HepG2 (cell line): ENCODE measurements around the gene RASL12. TPM values are rescaled to one million over a fixed set of nuclear protein-coding genes. Genes with fewer than 3 reads are reported as not detected.
A peak's percentile ranks its signal among the peaks of the same experiment; 100 is the strongest.

Source experiments
- CHD2 ChIP-seq: IDR thresholded peaks from 2 replicates; pipeline ENCODE4 v1.6.1; 2011; ENCODE audit warnings: low read depth, low read length, improper control_type of control experiment
- FOSL2 ChIP-seq: sonication (generic); formaldehyde crosslinking; IDR thresholded peaks from 2 replicates; pipeline ENCODE4 v1.4.0; 2020; ENCODE audit warnings: missing genetic modification reagents
- HMG20B ChIP-seq: conservative IDR thresholded peaks from 2 replicates; pipeline ENCODE4 v1.6.1; 2016; ENCODE audit warnings: missing genetic modification reagents, missing compliant biosample characterization
- IKZF1 ChIP-seq: fragments of 450-650 bp; IDR thresholded peaks from 2 replicates; pipeline ENCODE4 v1.7.1; 2016
- KMT2A ChIP-seq: sonication (generic); formaldehyde crosslinking; IDR thresholded peaks from 2 replicates; pipeline ENCODE4 v1.4.0; 2020; ENCODE audit warnings: missing genetic modification reagents
- MEF2D ChIP-seq: sonication (generic); formaldehyde crosslinking; IDR thresholded peaks from 2 replicates; pipeline ENCODE4 v1.5.1; 2020; ENCODE audit warnings: mild to moderate bottlenecking, missing genetic modification reagents
- NAIF1 ChIP-seq: sonication (generic); formaldehyde crosslinking; IDR thresholded peaks from 2 replicates; pipeline ENCODE4 v1.5.0; 2020; ENCODE audit warnings: mild to moderate bottlenecking, missing genetic modification reagents, borderline replicate concordance
- NR1H2 ChIP-seq: sonication (generic); formaldehyde crosslinking; IDR thresholded peaks from 2 replicates; pipeline ENCODE4 v1.8.1; 2022; ENCODE audit warnings: low read depth, missing genetic modification reagents, borderline replicate concordance
- PTBP1 ChIP-seq: fragments of 200-400 bp; formaldehyde crosslinking; IDR thresholded peaks from 2 replicates; pipeline ENCODE4 v1.6.1; 2018; ENCODE audit warnings: low read length, low read depth; ENCODE audit not compliant: poor library complexity, severe bottlenecking
- RCOR2 ChIP-seq: IDR thresholded peaks from 2 replicates; pipeline ENCODE4 v1.6.1; 2016; ENCODE audit warnings: missing biosample characterization, missing genetic modification reagents
- TCF7 ChIP-seq: sonication (generic); IDR thresholded peaks from 2 replicates; pipeline ENCODE4 v1.6.1; 2016; ENCODE audit warnings: antibody characterized with exemption, low read depth
- TCF7L2 ChIP-seq: IDR thresholded peaks from 2 replicates; pipeline ENCODE4 v1.6.1; 2011; ENCODE audit warnings: mild to moderate bottlenecking, low read depth, low read length, moderate library complexity
- TFAP4 ChIP-seq: sonication (generic); IDR thresholded peaks from 2 replicates; pipeline ENCODE4 v1.6.1; 2016; ENCODE audit warnings: low read depth, borderline replicate concordance
- ZBTB3 ChIP-seq: sonication (generic); formaldehyde crosslinking; IDR thresholded peaks from 2 replicates; pipeline ENCODE4 v1.4.0; 2020; ENCODE audit warnings: low read depth, mild to moderate bottlenecking, moderate library complexity, missing genetic modification reagents, borderline replicate concordance
- ZBTB42 ChIP-seq: sonication (generic); formaldehyde crosslinking; IDR thresholded peaks from 2 replicates; pipeline ENCODE4 v1.5.0; 2020; ENCODE audit warnings: mild to moderate bottlenecking, missing genetic modification reagents
- ZFP62 ChIP-seq: sonication (generic); formaldehyde crosslinking; IDR thresholded peaks from 2 replicates; pipeline ENCODE4 v1.4.0; 2020; ENCODE audit warnings: missing genetic modification reagents
- ZNF143 ChIP-seq: sonication (generic); formaldehyde crosslinking; IDR thresholded peaks from 2 replicates; pipeline ENCODE4 v1.4.0; 2020; ENCODE audit warnings: missing genetic modification reagents
- ZNF263 ChIP-seq: sonication (generic); formaldehyde crosslinking; IDR thresholded peaks from 2 replicates; pipeline ENCODE4 v1.4.0; 2020; ENCODE audit warnings: missing genetic modification reagents
- ZNF292 ChIP-seq: sonication (generic); formaldehyde crosslinking; IDR thresholded peaks from 2 replicates; pipeline ENCODE4 v1.8.1; 2022; ENCODE audit warnings: mild to moderate bottlenecking, low read depth, missing genetic modification reagents, borderline replicate concordance
- ZNF354B ChIP-seq: sonication (generic); formaldehyde crosslinking; IDR thresholded peaks from 2 replicates; pipeline ENCODE4 v1.8.0; 2022; ENCODE audit warnings: mild to moderate bottlenecking, missing genetic modification reagents
- ZNF562 ChIP-seq: sonication (generic); formaldehyde crosslinking; IDR thresholded peaks from 2 replicates; pipeline ENCODE4 v1.8.0; 2022; ENCODE audit warnings: missing genetic modification reagents, borderline replicate concordance
- ZNF615 ChIP-seq: sonication (generic); formaldehyde crosslinking; IDR thresholded peaks from 2 replicates; pipeline ENCODE4 v1.5.0; 2020; ENCODE audit warnings: mild to moderate bottlenecking, missing genetic modification reagents, borderline replicate concordance
- ZNF761 ChIP-seq: sonication (generic); formaldehyde crosslinking; conservative IDR thresholded peaks from 2 replicates; pipeline ENCODE4 v1.4.0; 2020; ENCODE audit warnings: mild to moderate bottlenecking, missing genetic modification reagents
- ZNF770 ChIP-seq: sonication (generic); formaldehyde crosslinking; IDR thresholded peaks from 2 replicates; pipeline ENCODE4 v1.5.0; 2020; ENCODE audit warnings: mild to moderate bottlenecking, missing genetic modification reagents
- ZNF775 ChIP-seq: sonication (generic); formaldehyde crosslinking; IDR thresholded peaks from 2 replicates; pipeline ENCODE4 v1.4.0; 2020; ENCODE audit warnings: missing genetic modification reagents, mild to moderate bottlenecking, moderate library complexity, borderline replicate concordance
- ZSCAN12 ChIP-seq: sonication (generic); formaldehyde crosslinking; IDR thresholded peaks from 2 replicates; pipeline ENCODE4 v1.9.0; 2021; ENCODE audit warnings: mild to moderate bottlenecking, missing genetic modification reagents
- polyA plus RNA-seq, 8 experiments: library from polyadenylated mRNA; depleted of rRNA in 3 of 8; stranded (reverse) in 7 of 8; unstranded in 1 of 8; fragments of >200 nt; fragmentation: Illumina TruSeq in 4 of 8; extraction: Trizol in 4 of 8; gene quantifications; 2 replicates each; pipeline versions ENCODE4 v1.2.1 to v1.2.3, GENCODE V29; 2011 to 2016; ENCODE audit warnings: low read depth in 4 of 8, missing spikeins in 1 of 8, mixed read lengths in 1 of 8; ENCODE audit not compliant: insufficient read depth in 1 of 8
- total RNA-seq, 5 experiments: library from RNA; depleted of rRNA; stranded (reverse); fragments of >200 nt; fragmentation: Illumina TruSeq; extraction: Trizol; gene quantifications; 2 replicates each; pipeline ENCODE4 v1.2.3, GENCODE V29; 2016; ENCODE audit warnings: low read depth in 1 of 5

The RASL12 gene
- total and polyA plus RNA-seq, 2 of the 13 experiments (the other 11 are each of a cell fraction or from before 2014, with no cell fraction given): 0.16 to 0.55 TPM

GRCh38 chr15:65044724-65045481 lies 22.9 kb downstream of the RASL12 start, which contains the start of gene SLC51B (continued):
- peak; percentile 95 for TF ChIP-seq TFAP4
- no peak for TF ChIP-seq IKZF1
- TF ChIP-seq NR1H2 (CRISPR knock-in tag): no peak
- no peak for TF ChIP-seq TCF7L2
- no peak for TF ChIP-seq ZNF354B (CRISPR knock-in tag)
- TF ChIP-seq ZNF615 (CRISPR knock-in tag): no peak
- peak; percentile 37; the same call in 1 of the 2 replicates for TF ChIP-seq TCF7
- TF ChIP-seq NAIF1 (CRISPR knock-in tag): no peak
- TF ChIP-seq FOSL2 (CRISPR knock-in tag): peak; percentile 83
- no peak for TF ChIP-seq CHD2
- TF ChIP-seq ZSCAN12 (CRISPR knock-in tag): no peak
- no peak for TF ChIP-seq ZNF761
- TF ChIP-seq ZNF770 (CRISPR knock-in tag): no peak
- TF ChIP-seq RCOR2 (CRISPR knock-in tag): peak; percentile 86
- TF ChIP-seq ZBTB3 (CRISPR knock-in tag): peak; percentile 75
- peak; percentile 88 for TF ChIP-seq ZNF263 (CRISPR knock-in tag)
- peak; percentile 75; the same call in 1 of the 2 replicates for TF ChIP-seq MEF2D
- no peak for TF ChIP-seq ZFP62 (CRISPR knock-in tag)
- 0 out of 2 replicates have a peak, but pooled peaks have one; percentile 59 for TF ChIP-seq HMG20B (CRISPR knock-in tag)
- TF ChIP-seq KMT2A (CRISPR knock-in tag): peak; percentile 64
- no peak; the same call in 1 of the 2 replicates for TF ChIP-seq ZBTB42 (CRISPR knock-in tag)
- no peak for TF ChIP-seq ZNF562 (CRISPR knock-in tag)
- TF ChIP-seq ZNF143 (CRISPR knock-in tag): no peak
- no peak for TF ChIP-seq PTBP1
- peak; percentile 95; the same call in 1 of the 2 replicates for TF ChIP-seq ZNF292 (CRISPR knock-in tag)
- TF ChIP-seq ZNF775: no peak
